Right kidney (tissue), 1 donor: Measurements from ENCODE around the gene ANXA3.

Experiments
- DNase-seq: peaks from one replicate; pipeline ENCODE4 v3.0.0-alpha.2; 2016

Gene ANXA3

DNA sequence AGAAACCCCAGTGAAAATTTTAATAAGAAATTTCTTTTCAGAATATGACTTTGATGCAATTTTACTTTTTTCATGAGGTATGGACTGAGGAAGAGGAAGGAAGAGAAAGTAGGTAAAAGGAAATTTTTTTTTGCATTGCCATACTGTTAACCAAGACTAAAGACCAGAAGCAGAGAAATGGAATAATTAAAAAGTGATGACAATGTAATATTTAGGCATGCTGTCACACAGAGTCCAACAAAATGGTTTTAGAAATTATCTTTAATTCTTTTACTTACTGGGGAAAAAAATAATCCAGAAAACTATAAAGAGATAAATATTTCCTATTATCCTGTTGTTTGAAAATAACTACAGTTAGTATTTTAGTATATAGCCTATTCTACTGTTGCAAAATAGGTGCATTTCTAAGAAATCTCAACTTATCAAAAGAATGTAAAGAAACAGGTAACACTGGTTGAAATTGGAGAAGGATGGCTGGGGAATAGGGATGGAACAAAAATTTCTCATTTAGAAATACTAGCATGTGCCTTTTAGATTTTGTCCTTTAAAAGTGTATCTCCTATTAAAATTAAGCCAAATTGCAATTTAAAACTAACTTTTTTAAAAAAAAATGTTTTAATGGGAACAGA is 92.6 kb downstream of the ANXA3 start:
- no peak for DNase-seq

DNA sequence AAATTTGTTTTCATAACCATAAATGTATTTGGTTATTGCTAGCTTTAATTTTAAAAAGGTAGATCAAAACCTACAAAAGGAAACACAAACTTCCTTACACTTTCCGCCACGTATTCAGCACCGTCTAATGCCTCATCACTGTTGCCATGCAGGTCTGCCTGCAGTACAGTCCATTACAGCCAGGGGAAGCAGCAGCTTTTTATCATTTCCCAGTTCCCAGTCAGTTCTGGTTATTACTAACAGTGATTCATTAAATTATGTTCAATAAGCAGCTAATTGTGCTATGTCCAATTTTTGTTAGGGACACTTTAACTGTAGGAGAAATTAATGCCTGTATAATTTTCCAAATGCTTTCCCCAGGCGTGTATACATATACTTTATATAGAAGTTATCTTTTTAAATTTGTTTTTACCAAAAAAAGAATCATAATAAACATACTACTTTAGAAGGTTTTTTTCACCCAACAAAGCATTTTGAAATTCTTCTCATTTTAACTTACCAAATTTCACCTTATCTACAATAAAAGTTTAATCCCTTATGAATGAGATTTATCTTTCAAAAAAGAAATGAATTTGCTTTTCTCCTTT is 93.3 kb downstream of the ANXA3 start:
- no peak for DNase-seq

- DNase-seq: no peak
Observed at GRCh38 chr4:78645853-78646757, 94.5 kb downstream of the ANXA3 start.

- DNase-seq: no peak
Observed at GRCh38 chr4:78647272-78647671, 95.7 kb downstream of the ANXA3 start.

DNA sequence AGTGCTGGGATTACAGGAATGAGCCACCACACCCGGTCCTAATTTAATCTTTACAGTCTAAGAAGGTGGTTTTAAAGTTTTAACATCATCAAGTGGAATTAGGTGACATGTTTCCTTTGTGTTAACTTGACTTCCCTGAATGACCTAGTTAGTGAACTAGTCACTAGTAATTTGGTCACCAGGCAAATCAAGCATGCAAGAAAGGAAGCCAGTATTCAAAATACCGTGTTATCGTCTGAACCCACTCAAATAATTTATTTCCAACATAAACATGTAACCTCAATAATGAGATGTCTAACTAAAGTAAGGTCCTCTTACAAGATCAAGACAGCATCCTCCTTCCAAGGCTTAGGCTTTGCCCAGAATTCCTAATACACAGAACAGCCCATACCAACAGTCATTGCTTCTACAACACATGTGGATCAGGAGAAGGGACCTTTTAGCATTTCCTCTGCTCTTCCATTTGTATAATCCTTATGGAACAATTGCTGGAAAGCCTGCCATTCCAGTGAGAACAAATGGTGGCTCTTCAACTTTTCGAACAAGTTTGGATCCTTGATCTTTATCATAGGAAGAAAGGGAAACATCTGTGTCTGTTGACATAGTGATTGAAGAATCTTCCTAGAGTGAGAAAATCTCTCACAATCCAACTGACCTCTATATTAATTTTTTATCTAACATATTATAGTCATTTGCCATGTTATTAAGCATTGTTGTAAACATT is 97.2 kb downstream of the ANXA3 start:
- no peak for DNase-seq

GRCh38 chr4:78650106-78651024 is 98.8 kb downstream of the ANXA3 start:
- DNase-seq: no peak

DNA sequence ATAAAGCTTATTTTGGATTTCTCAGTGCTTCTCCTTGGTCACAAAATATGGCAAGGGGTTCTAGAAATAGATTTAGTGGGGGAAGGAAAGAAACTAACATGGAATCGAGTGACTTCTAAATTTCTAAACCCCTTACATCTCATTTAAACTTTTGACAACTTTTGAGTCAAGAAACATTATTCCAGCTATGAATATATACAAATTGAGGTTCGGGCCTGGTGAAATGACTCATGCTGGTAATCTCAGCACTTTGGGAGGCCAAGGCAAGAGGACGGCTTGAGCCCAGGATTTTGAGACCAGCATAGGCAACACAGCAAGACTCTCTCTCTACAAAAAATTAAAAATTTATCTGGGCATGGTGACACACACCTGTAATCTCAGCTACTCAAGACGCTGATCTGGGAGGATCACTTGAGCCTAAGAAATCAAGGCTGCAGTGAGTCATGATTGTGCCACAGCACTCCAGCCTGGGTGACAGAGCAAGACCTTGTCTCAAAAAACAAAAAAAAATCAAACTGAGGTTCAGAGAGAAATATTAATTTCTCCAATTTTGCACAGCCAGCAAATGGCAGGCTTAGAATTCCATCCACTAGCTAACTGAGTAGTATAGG is 99.8 kb downstream of the ANXA3 start:
- no peak for DNase-seq

GRCh38 chr4:78652282-78652876 is 100.8 kb downstream of the ANXA3 start:
- no peak for DNase-seq

GRCh38 chr4:78653655-78654054 is 102.1 kb downstream of the ANXA3 start:
- DNase-seq: no peak

- no peak for DNase-seq
Observed at GRCh38 chr4:78654807-78655206, 103.2 kb downstream of the ANXA3 start.

DNA sequence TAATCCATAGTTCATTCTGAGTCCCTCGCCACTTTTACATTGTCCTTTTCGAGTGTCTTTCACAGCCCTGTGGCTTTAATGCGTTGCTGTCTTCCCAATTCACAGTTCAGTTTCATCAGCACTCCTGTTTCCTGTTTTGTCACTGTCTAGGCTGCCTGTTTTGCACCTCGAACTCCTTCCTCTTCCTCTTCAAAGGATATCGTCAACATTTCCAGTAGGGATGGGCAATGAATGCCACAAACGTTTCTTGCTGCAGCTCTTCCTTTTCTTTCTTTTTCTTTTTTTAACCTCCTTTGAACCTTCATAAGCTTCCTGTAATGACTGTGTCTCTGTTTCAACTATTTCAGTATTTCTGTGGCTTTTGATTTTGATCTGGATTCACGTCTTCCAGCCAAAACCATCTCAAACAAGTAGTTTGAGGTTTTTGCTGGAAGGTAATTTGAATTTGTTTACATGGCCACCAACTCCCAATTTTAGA is 105.4 kb downstream of the ANXA3 start:
- no peak for DNase-seq

DNA sequence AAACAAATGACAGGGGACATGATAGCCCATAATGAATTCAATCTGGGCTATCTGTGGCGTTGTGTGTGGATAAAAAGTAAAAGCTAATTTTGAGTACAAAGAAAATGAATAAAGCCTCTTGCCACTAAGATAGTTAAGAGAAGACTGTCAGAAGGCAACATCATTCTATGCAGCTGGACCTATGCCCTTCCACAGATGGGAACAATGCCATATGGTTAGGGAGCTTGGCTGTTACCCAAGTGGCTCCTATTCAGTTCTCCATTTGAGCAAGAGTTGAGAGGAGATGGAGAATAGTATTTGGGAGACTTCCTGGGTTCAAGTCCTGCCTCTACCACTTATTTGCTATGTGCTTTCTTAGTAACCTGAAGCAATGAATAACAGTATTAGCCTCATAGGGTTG is 107.7 kb downstream of the ANXA3 start:
- DNase-seq: no peak

DNA sequence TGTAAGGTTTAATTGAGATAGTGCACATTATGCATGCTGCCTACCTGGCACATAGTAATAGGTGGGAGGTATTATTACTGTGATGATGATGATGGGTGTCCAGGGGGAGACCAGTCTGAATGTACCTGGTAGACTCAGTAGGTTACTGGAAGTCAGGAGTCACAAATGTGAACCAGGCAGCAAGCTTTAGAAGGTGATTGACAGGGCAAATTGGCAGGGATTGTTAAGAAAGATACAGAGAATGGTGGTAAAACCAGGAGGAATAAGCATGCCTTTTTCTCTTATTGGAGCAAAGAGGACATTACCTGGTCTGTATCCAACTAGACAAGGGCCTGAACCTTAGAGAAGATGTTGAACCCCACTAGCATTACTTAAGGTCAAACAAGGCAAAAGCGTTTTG is 108.1 kb downstream of the ANXA3 start:
- no peak for DNase-seq
